CD1c-positive myeloid dendritic cell (primary cell): Measurements from ENCODE around the gene ABHD17A.

Experiments used
- DNase-seq: peaks from one replicate; pipeline ENCODE4 v3.0.0-alpha.2; 2016; ENCODE audit errors: extremely low spot score

ABHD17A gene

DNA sequence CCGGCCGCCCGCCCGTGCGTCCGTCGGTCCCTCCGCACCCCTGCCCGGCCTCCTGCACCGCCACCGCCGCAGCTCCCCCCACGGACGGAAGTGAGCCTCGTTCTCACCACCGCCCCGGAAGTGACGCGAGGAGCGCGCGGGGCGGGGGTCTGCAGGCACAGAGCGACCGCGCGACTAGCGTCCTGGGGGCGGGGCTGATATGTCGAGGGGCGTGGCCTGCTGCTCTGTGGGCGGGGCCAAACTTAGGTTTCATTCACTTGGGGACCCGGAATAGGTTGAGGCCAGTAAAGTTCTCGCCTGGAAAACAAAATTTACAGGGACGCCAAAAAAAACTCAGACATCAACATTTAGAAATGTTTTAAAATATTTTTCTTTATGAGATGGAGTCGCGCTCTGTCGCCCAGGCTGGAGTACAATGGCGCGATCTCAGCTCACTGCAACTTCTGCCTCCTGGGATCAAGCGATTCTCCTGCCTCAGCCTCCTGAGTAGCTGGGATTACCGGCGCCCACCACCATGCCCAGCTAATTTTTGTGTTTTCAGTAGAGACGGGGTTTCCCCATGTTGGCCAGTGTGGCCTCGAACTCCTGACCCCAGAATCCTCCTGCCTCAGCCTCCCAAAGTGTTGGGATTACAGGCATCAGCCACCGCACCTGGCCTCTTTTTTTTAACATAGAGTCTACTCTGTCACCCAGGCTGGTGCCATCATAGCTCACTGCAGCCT, at the start of gene ABHD17A:
Gene ABHD17A, minus strand, starts transcription at position 99 of the 722 bp plus-strand sequence. CDS start 3,930 bp downstream, outside the sequence.
- DNase-seq: peak; percentile 99

- no peak for DNase-seq
These were observed 48.6 kb upstream of the ABHD17A start for GRCh38 chr19:1933942-1934341.

- DNase-seq: peak; percentile 76
These were observed 47.9 kb upstream of the ABHD17A start for GRCh38 chr19:1933244-1933643.

DNA sequence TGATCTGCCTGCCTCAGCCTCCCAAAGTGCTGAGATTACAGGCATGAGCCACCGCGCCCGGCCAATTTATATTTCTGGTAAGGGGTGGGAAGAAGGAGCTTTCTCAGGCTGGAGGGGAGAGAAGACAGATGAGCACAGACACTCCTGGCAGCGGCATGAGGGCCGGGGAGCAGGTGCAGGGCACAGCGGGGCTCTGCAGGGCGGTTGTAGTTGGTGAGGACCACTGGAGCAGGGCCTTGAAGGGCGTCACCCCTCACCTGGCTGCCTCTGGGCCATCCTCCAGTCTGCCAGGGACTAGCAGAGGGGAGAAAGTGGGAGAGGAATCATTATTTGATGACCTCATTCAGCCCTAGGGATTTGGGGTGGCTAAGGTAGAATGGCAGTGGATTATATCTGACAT, 47.1 kb upstream of the ABHD17A start:
- DNase-seq: no peak

DNA sequence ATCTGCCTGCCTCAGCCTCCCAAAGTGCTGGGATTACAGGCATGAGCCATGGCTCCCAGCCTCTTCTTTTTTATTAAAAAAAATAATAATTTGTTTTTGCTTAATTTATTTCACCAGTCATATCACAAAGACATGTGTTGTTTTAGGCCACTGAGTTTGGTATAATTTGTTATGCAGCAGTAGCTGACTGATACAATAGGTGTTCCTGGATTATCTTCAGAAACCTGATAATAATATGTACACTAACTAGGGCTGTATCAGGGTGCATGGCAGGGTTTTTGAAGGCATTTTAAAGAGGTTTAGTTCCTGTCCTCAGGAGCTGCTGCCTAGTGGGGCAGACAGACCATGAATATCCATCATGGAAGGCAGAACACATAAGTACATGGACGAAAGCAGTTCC, 46.1 kb upstream of the ABHD17A start:
- DNase-seq: no peak

- DNase-seq: peak; percentile 91
These were observed 43.9 kb upstream of the ABHD17A start for GRCh38 chr19:1929021-1929742.

GRCh38 chr19:1925544-1925943, 40.2 kb upstream of the ABHD17A start:
- DNase-seq: no peak

- no peak for DNase-seq
These were observed 39.1 kb upstream of the ABHD17A start for GRCh38 chr19:1924320-1924961.

DNA sequence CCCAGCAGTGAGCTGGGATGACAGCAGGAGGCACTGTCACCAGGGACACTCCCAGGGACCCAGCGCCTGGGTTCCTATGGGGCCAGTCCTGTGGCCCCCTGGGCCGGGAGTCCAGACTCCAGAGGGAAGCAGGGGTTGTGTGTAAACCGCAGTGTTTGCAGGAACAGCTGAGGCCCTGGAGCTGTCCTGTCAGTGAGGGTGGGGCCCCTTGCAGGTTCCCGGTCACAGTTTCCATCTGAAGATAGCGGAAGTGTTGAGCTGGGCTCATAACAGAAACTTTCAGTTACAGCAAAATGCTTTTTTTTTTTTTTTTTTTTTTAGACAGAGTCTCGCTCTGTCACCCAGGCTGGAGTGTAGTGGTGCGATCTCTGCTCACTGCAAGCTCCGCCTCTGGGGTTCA, 38.0 kb upstream of the ABHD17A start:
- DNase-seq: peak; percentile 68

DNA sequence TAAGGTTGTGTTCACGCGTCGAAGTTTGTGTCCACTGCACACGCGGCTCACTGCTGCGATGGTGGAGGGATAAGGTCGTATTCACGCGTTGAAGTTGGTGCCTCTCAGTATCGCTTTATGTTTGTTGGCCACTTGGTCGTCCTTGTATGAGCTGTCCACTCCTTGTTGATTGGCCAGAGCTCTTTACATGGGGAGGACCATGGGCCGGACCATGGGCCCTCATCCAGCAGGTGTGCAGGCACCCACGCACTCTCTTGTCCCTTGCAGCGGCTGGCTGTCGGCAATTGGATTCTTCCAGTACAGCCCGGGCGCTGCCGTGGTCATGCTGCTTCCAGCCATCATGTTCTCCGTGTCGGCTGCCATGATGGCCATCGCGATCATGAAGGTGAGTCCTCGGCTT, 37.5 kb upstream of the ABHD17A start:
- DNase-seq: no peak

DNA sequence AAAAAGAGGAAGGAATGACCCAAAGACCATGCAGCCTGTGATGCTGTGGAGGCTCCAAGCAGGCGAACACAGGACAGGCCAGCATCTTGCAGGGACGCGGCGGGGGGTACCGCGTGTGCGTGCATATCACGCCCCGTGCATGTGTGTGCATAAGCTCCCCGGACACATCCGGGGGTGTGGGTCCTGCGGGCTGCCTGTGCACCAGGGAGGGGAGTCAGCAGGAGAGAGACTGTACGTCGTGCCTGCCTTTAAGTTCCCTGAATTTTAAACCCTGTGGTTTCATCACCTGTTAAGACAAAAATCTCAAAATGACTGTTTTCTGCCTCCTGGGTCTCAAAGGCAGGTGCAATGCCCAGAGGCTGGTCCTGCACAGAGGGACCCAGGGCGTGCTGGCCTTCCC, 36.5 kb upstream of the ABHD17A start:
- DNase-seq: no peak

DNA sequence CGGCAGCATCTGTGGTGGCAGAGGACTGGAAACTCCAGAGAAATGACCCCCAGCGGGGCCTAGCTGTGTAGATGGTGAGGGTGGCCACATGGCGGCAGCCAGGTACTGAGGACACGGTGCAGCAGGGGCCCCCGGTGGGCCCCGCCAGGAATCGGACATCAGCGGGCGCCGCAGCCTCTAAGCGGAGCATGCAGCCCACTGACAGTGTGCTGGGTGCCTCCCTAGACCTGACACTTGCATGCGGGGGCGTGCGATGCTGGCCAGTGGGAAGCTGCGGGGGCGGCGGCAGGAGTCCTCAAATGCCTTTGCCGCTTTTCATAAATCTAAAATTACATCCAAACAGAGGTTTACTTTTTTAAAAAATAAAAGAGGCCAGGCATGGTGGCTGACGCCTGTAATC, 36.0 kb upstream of the ABHD17A start:
- DNase-seq: no peak

GRCh38 chr19:1920644-1921043, 35.3 kb upstream of the ABHD17A start:
- no peak for DNase-seq

GRCh38 chr19:1918975-1919374, 33.7 kb upstream of the ABHD17A start:
- no peak for DNase-seq

DNA sequence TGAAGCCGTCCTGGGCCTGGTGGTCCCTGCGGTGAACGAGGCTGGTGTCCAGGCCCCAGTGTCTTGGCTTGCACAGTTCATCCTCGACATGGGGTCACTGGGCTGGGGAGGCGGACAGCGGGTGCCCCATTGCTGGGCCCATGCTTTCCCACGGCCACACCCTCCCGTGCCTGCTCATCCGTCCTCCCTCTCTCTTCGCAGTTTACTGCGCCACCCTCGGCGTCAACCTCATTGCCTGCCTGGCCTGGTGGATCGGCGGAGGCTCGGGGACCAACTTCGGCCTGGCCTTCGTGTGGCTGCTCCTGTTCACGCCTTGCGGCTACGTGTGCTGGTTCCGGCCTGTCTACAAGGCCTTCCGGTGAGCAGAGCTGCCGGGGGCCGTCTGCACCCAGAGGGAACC, 32.6 kb upstream of the ABHD17A start:
- DNase-seq: no peak

DNA sequence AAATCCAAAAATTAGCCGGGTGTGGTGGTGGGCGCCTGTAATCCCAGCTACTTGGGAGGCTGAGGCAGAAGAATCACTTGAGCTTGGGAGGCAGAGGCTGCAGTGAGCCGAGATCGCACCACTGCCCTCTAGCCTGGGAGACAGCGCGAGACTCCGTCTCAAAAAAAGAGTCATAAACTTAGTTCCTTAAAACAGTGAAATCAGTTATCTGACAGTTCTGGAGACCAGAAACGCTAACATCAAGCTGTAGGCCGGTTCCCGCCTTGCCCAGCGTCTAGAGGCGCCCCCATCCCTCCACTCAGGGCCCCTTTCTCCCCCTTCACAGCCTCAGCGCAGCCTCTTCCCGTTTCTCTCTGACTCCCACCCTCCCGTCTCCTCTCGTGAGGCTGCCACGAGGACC, 31.9 kb upstream of the ABHD17A start:
- peak; percentile 36 for DNase-seq

DNA sequence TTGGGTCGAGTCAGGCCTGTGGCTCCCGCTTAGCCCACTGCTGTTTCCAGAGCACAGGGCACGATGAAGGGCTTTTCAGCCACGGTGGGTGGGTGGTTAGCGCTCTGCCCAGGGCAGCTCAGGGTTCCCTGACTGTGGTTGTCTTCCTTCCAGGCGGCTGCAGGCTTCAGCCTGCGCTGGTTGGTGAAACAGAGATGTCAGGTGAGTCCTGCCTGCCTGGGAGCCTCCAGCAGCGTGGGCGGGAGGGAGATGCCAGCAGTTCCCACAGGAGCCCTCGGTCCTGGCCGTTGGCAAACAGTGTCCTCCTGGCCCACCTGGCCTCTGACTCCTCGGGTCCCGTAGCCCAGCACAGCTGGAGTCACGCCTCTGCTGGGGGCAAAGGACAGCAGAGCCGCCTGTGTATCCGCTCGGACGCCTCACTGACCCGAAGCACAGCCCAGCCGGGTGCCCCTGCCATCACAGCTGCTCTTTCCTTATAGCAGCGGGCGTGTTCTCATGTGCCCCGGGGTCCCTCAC, 29.6 kb upstream of the ABHD17A start:
- DNase-seq: no peak

DNA sequence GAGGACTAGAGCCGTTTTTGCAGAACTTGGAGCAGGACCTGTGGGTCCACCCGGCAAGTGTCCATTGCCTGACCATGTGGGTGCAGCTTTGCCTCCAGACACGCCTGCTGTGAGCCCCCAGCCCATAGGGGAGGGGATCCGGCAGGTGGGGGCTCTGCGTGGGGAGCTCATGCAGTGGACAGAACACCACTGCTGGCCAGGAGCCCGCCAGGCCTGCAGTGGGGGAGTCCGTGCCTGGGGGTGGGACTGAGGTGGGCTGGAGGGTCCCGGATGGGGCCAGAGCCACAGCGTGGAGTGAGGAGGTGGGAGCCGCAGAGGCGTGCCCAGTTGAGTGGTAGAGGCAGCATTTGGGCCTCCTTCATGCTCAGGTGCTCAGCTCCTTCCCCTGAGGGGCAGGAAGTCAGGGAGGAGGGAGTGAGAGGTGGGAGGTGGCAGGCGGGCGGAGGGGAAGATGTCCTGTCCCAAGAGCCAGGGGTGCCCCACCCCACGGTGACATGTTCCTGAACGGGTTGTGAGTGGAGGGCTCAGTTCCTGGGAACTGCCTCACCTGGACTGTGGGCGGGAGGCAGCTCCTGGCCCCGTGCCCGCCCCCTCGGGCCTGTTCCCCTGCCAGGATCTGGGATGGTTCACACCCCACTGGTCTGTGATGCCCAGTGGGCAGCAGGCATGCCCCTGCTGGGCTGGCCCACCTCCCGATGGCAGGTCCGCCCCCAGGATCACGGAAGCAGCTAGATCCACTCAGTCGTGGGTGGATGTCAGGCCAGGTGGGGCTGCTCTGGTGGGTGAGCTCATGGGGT, 28.7 kb upstream of the ABHD17A start:
- no peak for DNase-seq

DNA sequence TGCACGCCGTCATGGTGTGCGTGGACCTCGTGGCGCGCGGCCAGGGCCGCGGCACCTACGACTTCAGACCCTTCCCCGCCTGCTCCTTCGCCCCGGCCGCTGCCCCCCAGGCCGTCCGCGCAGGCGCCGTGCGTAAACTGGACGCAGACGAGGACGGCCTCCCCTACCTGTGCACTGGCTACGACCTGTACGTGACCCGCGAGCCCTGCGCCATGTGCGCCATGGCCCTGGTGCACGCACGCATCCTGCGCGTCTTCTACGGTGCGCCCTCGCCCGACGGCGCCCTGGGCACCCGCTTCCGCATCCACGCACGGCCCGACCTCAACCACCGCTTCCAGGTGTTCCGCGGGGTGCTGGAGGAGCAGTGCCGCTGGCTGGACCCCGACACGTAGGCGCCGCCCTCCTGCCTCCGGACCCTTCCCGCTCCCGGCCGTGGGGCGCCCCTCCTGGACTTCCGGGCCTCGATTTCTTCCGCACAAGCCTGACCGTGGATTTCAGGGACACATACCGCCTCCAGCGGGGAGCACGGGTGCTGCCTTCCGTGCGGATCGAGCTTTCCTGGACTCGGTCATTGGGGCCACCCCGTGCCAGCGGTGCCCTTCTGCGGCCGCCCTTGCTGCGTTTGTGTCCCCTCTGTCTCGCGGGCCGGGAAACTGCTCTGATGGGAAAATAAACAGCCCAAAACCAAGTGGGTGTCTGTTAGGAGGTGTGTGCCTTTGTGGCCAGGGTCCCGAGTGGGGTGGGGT, 27.6 kb upstream of the ABHD17A start:
- DNase-seq: no peak

- no peak for DNase-seq
These were observed 26.7 kb upstream of the ABHD17A start for GRCh38 chr19:1911995-1912394.

- DNase-seq: no peak
These were observed 25.8 kb upstream of the ABHD17A start for GRCh38 chr19:1911098-1911497.
